ENCODE data around the gene MATK. TPM values are rescaled to one million over a fixed set of nuclear protein-coding genes. Genes with fewer than 3 reads are reported as not detected.

Gene MATK
- total RNA-seq = 10 to 100 TPM; 14.8 to 17.1 TPM

- peak; percentile 49 for ATAC-seq (replicated peaks)
- H3K27me3 Mint-ChIP-seq = peaks cover 3% of the 10 kb centered on the region
- peaks cover 7% of the 10 kb centered on the region for H3K9me3 Mint-ChIP-seq
- peak within 1 kb of the TSS; percentile 69 for H3K4me3 Mint-ChIP-seq
- peaks cover 14% of the 10 kb centered on the region for H3K36me3 Mint-ChIP-seq (ENCODE audit: low read depth)
- peaks cover 4% of the 10 kb centered on the region for H3K4me1 Mint-ChIP-seq
- no peak within 1 kb of the TSS for H3K27ac Mint-ChIP-seq
These were observed at the start of gene MATK for GRCh38 chr19:3785938-3786824. Gene MATK (minus strand): TSS chr19:3786381. CDS start chr19:3785135, 1,246 bp downstream.

DNA sequence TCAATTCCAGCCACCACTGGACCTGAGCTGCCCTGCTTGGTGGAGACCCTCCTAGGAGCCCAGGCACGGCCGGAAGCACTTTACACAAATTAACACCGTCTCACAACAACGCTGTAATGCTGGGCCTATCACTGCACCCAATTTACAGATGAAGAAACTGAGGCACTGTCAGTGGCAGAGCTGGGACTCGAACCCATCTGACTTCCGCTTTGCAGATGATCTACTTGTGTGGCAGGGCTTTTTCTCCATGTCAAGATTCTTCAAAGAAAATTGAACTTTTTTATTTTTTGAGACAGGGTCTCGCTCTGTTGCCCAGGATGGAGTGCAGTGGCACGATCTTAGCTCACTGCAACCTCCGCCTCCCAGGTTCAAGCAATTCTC is 48.9 kb upstream of the MATK start:
- Mint-ChIP-seq H3K4me3 (no peak overlapping the region), H3K27ac (no peak overlapping the region), H3K36me3 (ENCODE audit: low read depth) (no peaks in the 10 kb centered on the region), H3K4me1 (no peaks in the 10 kb centered on the region), H3K27me3 (peaks cover 3% of the 10 kb centered on the region), H3K9me3 (no peaks in the 10 kb centered on the region)
- no peak for ATAC-seq (replicated peaks)

DNA sequence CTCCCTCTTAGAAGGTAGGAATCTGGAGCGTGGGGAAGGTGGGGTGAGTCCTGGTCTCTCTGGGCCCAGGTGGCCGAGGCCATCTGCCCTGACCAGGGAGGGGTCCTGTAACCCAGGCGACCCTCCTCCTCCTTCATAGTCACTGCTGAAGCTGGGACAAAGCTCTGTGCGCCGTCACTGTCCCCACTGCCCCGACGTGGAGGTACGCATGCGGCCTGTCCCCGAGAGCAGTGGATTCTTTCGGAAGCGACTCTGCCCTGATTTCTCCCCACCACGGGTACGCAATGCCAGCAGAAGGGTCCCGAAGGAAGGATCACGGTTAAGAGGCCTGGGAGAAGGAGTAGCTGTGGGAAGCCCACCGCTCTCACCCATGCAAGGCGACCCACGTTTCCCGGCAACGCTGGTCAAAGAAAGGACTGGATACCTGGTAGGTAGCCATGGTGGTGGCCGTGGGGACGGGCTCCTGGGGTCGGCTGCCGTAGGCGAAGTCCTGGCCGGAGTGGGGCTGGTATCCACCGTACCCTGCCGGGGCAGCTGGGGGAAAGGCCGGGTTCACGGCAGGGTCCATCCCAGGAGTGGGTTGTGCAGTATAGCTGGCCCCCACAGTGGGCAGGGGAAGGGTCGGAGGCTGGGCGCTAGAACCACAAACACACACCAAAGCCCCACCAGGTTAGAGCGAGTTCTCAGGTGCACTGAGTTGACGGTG is 48.3 kb upstream of the MATK start:
- ATAC-seq (replicated peaks) = no peak
- no peak overlapping the region for H3K4me3 Mint-ChIP-seq
- H3K4me1 Mint-ChIP-seq = no peaks in the 10 kb centered on the region
- no peak overlapping the region for H3K27ac Mint-ChIP-seq
- H3K36me3 Mint-ChIP-seq (ENCODE audit: low read depth) = no peaks in the 10 kb centered on the region
- H3K9me3 Mint-ChIP-seq = no peaks in the 10 kb centered on the region
- H3K27me3 Mint-ChIP-seq = no peaks in the 10 kb centered on the region

GRCh38 chr19:3833578-3834348 is 47.6 kb upstream of the MATK start:
- H3K4me1 Mint-ChIP-seq = no peaks in the 10 kb centered on the region
- H3K4me3 Mint-ChIP-seq = no peak overlapping the region
- no peaks in the 10 kb centered on the region for H3K9me3 Mint-ChIP-seq
- no peak overlapping the region for H3K27ac Mint-ChIP-seq
- no peak for ATAC-seq (replicated peaks)
- no peaks in the 10 kb centered on the region for H3K27me3 Mint-ChIP-seq
- no peaks in the 10 kb centered on the region for H3K36me3 Mint-ChIP-seq (ENCODE audit: low read depth)

DNA sequence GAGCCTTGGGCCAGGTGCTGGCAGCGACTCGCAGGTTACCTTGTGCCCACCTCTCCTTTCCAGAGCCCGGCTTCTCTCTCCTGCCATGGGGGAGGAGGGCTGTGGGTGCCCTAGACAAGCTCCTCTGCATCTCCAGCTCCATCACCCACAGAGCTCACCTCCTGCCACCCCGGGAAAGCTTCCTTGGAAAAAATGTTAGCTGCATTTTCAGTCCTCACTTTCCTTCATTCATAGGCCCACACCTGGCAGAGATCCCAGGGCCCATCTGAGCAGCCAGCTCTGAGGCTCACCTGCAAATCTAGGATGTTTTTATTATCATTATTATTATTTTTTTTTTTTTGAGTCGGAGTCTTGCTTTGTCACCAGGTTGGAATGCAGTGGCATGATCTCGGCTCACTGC is 45.8 kb upstream of the MATK start:
- Mint-ChIP-seq H3K36me3 (ENCODE audit: low read depth) (no peaks in the 10 kb centered on the region), H3K9me3 (no peaks in the 10 kb centered on the region)

GRCh38 chr19:3831601-3832000 is 45.4 kb upstream of the MATK start:
- ATAC-seq (replicated peaks) = no peak
- Mint-ChIP-seq H3K27ac (no peak overlapping the region), H3K9me3 (no peaks in the 10 kb centered on the region), H3K4me3 (no peak overlapping the region), H3K4me1 (no peaks in the 10 kb centered on the region), H3K27me3 (no peaks in the 10 kb centered on the region), H3K36me3 (ENCODE audit: low read depth) (no peaks in the 10 kb centered on the region)

More for the DNA sequence above, 45.8 kb upstream of the MATK start:
- H3K4me3 Mint-ChIP-seq = no peak overlapping the region
- no peaks in the 10 kb centered on the region for H3K27me3 Mint-ChIP-seq
- no peaks in the 10 kb centered on the region for H3K4me1 Mint-ChIP-seq
- ATAC-seq (replicated peaks) = no peak
- H3K27ac Mint-ChIP-seq = no peak overlapping the region

- no peaks in the 10 kb centered on the region for H3K9me3 Mint-ChIP-seq
- no peaks in the 10 kb centered on the region for H3K36me3 Mint-ChIP-seq (ENCODE audit: low read depth)
- H3K27ac Mint-ChIP-seq = no peak overlapping the region
- H3K27me3 Mint-ChIP-seq = no peaks in the 10 kb centered on the region
- no peaks in the 10 kb centered on the region for H3K4me1 Mint-ChIP-seq
- ATAC-seq (replicated peaks) = no peak
- no peak overlapping the region for H3K4me3 Mint-ChIP-seq
These were observed 44.7 kb upstream of the MATK start for GRCh38 chr19:3830621-3831589.

- Mint-ChIP-seq H3K4me1 (no peaks in the 10 kb centered on the region), H3K27ac (no peak overlapping the region), H3K36me3 (ENCODE audit: low read depth) (no peaks in the 10 kb centered on the region), H3K27me3 (no peaks in the 10 kb centered on the region), H3K9me3 (no peaks in the 10 kb centered on the region), H3K4me3 (no peak overlapping the region)
- no peak for ATAC-seq (replicated peaks)
These were observed 41.1 kb upstream of the MATK start for GRCh38 chr19:3827306-3827705.

GRCh38 chr19:3826163-3826562 is 40.0 kb upstream of the MATK start:
- Mint-ChIP-seq H3K27me3 (no peaks in the 10 kb centered on the region), H3K4me3 (no peak overlapping the region), H3K27ac (no peak overlapping the region), H3K4me1 (no peaks in the 10 kb centered on the region), H3K36me3 (ENCODE audit: low read depth) (no peaks in the 10 kb centered on the region), H3K9me3 (no peaks in the 10 kb centered on the region)
- no peak for ATAC-seq (replicated peaks)

GRCh38 chr19:3825286-3825956 is 39.2 kb upstream of the MATK start:
- no peaks in the 10 kb centered on the region for H3K4me1 Mint-ChIP-seq
- no peaks in the 10 kb centered on the region for H3K27me3 Mint-ChIP-seq
- no peak overlapping the region for H3K27ac Mint-ChIP-seq
- no peak overlapping the region for H3K4me3 Mint-ChIP-seq
- H3K36me3 Mint-ChIP-seq (ENCODE audit: low read depth) = no peaks in the 10 kb centered on the region
- ATAC-seq (replicated peaks) = no peak
- H3K9me3 Mint-ChIP-seq = no peaks in the 10 kb centered on the region

- no peaks in the 10 kb centered on the region for H3K36me3 Mint-ChIP-seq (ENCODE audit: low read depth)
- ATAC-seq (replicated peaks) = no peak
- H3K4me1 Mint-ChIP-seq = no peaks in the 10 kb centered on the region
- no peaks in the 10 kb centered on the region for H3K9me3 Mint-ChIP-seq
- H3K27ac Mint-ChIP-seq = no peak overlapping the region
- H3K27me3 Mint-ChIP-seq = no peaks in the 10 kb centered on the region
- no peak overlapping the region for H3K4me3 Mint-ChIP-seq
These were observed 37.2 kb upstream of the MATK start for GRCh38 chr19:3823350-3823713.

DNA sequence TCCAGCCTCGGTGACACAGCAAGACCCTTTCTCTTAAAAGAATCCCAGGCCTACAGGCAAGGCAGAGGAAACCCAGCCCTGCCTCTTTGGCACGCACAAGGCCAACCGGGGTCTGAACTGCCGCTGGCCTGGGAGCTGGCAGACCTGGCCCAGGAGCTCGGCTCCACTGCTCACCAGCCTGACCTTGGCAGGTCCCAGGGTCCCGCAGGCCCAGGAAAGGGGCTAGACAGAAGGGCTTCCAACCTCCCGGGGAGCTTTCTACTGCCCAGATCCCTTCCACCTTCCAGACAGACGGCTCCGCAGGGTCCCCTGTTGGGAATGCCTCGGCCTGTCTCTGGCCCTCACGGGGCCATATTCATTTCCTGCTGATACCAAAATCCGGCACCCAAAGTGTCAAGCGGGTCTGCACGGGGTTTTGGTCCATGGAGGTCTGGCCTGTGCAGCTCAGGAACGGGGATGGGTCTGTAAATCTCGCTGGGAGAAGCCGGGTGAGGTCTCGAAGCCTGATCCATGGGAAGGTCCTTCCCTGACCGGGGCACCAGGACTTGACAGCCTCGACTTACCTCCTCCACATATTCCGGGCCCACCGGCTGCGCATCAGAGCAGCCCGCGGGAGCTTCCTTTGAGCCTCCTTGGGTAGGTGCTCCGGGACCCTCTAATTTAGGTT is 36.6 kb upstream of the MATK start:
- Mint-ChIP-seq H3K27ac (no peak overlapping the region), H3K27me3 (no peaks in the 10 kb centered on the region), H3K4me1 (peaks cover 2% of the 10 kb centered on the region), H3K36me3 (ENCODE audit: low read depth) (no peaks in the 10 kb centered on the region), H3K9me3 (no peaks in the 10 kb centered on the region), H3K4me3 (no peak overlapping the region)
- no peak for ATAC-seq (replicated peaks)

GRCh38 chr19:3821857-3822364 is 35.7 kb upstream of the MATK start:
- Mint-ChIP-seq H3K9me3 (no peaks in the 10 kb centered on the region), H3K27ac (peak overlapping the region; percentile 58), H3K27me3 (no peaks in the 10 kb centered on the region), H3K4me1 (peaks cover 5% of the 10 kb centered on the region), H3K36me3 (ENCODE audit: low read depth) (no peaks in the 10 kb centered on the region), H3K4me3 (peak overlapping the region; percentile 42)
- ATAC-seq (replicated peaks) = peak; percentile 76

All from activated T-helper 17 cell treated with anti-CD3 and anti-CD28 coated beads, Interleukin-2, amount 50 U/mL, for 72 hours (primary cell).